DOHH2 (cell line): ENCODE data around the gene CD96.
A peak's percentile ranks its signal among the peaks of the same experiment; 100 is the strongest.

Experiments
- H3F3A ChIP-seq: fragments of 200-600 bp; sonication (generic), shearing (Covaris generic); 2 replicates; pipeline ENCODE4 v1.6.0; 2016; ENCODE audit warnings: antibody characterized with exemption, mild to moderate bottlenecking; ENCODE audit not compliant: control insufficient read depth, insufficient read depth
- H3K27ac ChIP-seq: fragments of 200-600 bp; sonication (generic); 2 replicates; pipeline ENCODE4 v1.5.1; 2014; ENCODE audit warnings: low read depth, mild to moderate bottlenecking, low read length, moderate library complexity
- H3K27me3 ChIP-seq: fragments of 200-600 bp; sonication (generic); 2 replicates; pipeline ENCODE4 v1.6.1; 2014; ENCODE audit warnings: mild to moderate bottlenecking, low read length, mixed read lengths; ENCODE audit not compliant: control insufficient read depth
- H3K36me3 ChIP-seq: fragments of 200-600 bp; sonication (generic); 2 replicates; pipeline ENCODE4 v1.6.1; 2014; ENCODE audit warnings: mild to moderate bottlenecking, low read length, moderate library complexity, mixed read lengths; ENCODE audit not compliant: control insufficient read depth
- H3K4me1 ChIP-seq: fragments of 200-600 bp; sonication (generic); 2 replicates; pipeline ENCODE4 v1.6.1; 2014; ENCODE audit warnings: mild to moderate bottlenecking, low read length, mixed read lengths; ENCODE audit not compliant: control insufficient read depth
- H3K4me2 ChIP-seq: fragments of 200-600 bp; sonication (generic); 2 replicates; pipeline ENCODE4 v1.6.0; 2014; ENCODE audit warnings: mild to moderate bottlenecking, low read length, moderate library complexity
- H3K4me3 ChIP-seq: fragments of 200-600 bp; sonication (generic); 2 replicates; pipeline ENCODE4 v1.5.1; 2014; ENCODE audit warnings: mild to moderate bottlenecking, low read length, mixed read lengths
- H3K79me2 ChIP-seq: fragments of 200-600 bp; sonication (generic); 2 replicates; pipeline ENCODE4 v1.6.1; 2014; ENCODE audit warnings: mild to moderate bottlenecking, low read length, mixed read lengths; ENCODE audit not compliant: control insufficient read depth
- H3K9me2 ChIP-seq: fragments of 200-600 bp; sonication (generic); replicated peaks from 2 replicates; pipeline ENCODE4 v1.6.1; 2014; ENCODE audit warnings: mild to moderate bottlenecking, low read length, mixed read lengths; ENCODE audit not compliant: control insufficient read depth
- H3K9me3 ChIP-seq: fragments of 200-600 bp; sonication (generic); 2 replicates; pipeline ENCODE4 v1.6.1; 2014; ENCODE audit warnings: antibody characterized with exemption, low read length, mixed read lengths; ENCODE audit not compliant: control insufficient read depth, insufficient read depth
- H4K20me1 ChIP-seq: fragments of 200-600 bp; sonication (generic); 2 replicates; pipeline ENCODE4 v1.6.0; 2014; ENCODE audit warnings: low read depth, mild to moderate bottlenecking, antibody characterized with exemption, low read length, moderate library complexity; ENCODE audit not compliant: control insufficient read depth, insufficient read depth
- EZH2phosphoT487 ChIP-seq: fragments of 200-600 bp; sonication (generic); IDR thresholded peaks from 2 replicates; pipeline ENCODE4 v1.6.1; 2017; ENCODE audit warnings: borderline replicate concordance, mild to moderate bottlenecking, antibody characterized with exemption, low read length, moderate library complexity, mixed read lengths
- TF ChIP-seq, protein P1 (sequence below): fragments of 200-600 bp; sonication (generic); IDR thresholded peaks from one replicate; pipeline ENCODE4 v1.5.1; 2014; ENCODE audit warnings: antibody characterized with exemption, mild to moderate bottlenecking, low read depth, low read length; ENCODE audit not compliant: poor library complexity, severe bottlenecking

CD96 gene

DNA sequence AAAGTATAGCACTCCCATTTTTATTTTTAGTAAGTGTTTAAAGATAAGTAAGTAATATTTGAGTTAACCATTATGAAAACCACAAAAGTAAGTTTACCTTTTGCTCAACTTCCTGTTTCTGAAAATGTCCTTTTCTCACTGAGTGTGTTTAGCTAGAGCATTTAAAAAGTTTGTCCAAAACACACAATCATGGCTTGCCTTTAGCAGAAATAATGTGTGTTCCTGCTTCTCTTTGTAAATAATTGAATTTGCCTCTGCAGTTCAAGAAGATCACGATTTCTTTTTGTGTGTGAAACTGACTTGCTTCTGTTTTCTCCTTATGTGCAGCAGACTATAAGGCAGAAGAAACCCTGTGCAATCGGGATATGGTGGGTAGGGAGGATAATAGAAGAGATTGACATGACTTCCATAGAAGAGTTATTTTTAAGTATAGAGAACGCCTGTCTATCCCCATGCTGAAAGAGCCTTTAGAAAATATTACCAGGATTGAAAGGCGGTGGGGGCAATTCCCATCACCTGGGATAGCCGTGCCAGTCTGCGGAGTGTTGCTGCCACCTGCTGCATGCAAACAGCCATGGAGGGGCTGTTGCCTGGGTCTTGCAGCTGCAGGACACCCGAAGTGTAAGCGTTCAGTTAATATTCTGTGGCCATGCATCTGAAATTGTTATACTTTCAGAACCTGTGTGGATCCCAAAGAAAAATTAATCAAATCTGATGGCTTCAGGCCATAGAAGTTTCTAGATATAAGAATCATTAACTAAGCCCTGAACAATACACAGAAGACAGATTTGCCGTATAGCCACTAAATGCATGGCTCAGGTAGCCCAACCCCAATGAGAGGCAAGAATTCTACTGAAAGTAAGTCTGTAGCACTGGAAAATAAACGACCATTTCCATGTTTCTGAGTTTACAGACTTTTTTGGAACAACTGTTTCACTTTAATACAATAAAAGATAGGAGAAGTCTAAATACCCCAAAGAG, 2.4 kb upstream of the CD96 start:
- no peaks in the 10 kb centered on the region for H3K79me2 ChIP-seq
- H3K4me1 ChIP-seq: peaks cover 10% of the 10 kb centered on the region
- H3K4me2 ChIP-seq: peak overlapping the region; percentile 6; the same call in 1 of the 2 replicates
- H3K9me3 ChIP-seq: no peaks in the 10 kb centered on the region
- no peaks in the 10 kb centered on the region for H3K9me2 ChIP-seq
- TF ChIP-seq, protein P1, sequence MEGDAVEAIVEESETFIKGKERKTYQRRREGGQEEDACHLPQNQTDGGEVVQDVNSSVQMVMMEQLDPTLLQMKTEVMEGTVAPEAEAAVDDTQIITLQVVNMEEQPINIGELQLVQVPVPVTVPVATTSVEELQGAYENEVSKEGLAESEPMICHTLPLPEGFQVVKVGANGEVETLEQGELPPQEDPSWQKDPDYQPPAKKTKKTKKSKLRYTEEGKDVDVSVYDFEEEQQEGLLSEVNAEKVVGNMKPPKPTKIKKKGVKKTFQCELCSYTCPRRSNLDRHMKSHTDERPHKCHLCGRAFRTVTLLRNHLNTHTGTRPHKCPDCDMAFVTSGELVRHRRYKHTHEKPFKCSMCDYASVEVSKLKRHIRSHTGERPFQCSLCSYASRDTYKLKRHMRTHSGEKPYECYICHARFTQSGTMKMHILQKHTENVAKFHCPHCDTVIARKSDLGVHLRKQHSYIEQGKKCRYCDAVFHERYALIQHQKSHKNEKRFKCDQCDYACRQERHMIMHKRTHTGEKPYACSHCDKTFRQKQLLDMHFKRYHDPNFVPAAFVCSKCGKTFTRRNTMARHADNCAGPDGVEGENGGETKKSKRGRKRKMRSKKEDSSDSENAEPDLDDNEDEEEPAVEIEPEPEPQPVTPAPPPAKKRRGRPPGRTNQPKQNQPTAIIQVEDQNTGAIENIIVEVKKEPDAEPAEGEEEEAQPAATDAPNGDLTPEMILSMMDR: peak; percentile 64
- no peak for TF ChIP-seq EZH2phosphoT487
- peaks cover 5% of the 10 kb centered on the region; the same call in 1 of the 2 replicates for H3K27me3 ChIP-seq
- H3K36me3 ChIP-seq: no peaks in the 10 kb centered on the region
- H3K27ac ChIP-seq: no peak overlapping the region
- no peaks in the 10 kb centered on the region for H4K20me1 ChIP-seq
- no peak overlapping the region for H3K4me3 ChIP-seq
- H3F3A ChIP-seq: no peaks in the 10 kb centered on the region

DNA sequence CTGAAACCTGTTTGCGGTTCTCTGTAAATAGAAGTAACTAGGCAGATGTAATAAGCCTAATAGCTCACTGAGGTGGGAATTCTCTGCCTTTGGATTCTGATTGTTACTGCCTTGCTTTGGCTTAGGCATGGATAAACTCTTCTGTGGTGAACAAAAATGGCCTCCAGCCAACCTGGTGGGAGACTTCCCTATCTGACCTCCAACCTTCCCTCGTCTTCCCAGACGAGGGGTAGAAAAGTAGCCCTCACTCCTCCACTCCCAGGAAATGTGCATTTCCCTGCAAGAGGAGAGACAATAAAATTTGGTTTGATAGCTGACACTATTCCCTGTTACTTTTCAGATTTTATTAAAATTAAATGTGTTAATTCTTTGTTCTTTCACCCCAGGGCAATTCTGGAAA, 606 bp upstream of the CD96 start:
- no peak for TF ChIP-seq EZH2phosphoT487
- TF ChIP-seq, protein P1: no peak
- H3K27me3 ChIP-seq: peaks cover 5% of the 10 kb centered on the region; the same call in 1 of the 2 replicates
- peaks cover 10% of the 10 kb centered on the region for H3K4me1 ChIP-seq
- no peaks in the 10 kb centered on the region for H4K20me1 ChIP-seq
- no peaks in the 10 kb centered on the region for H3K9me2 ChIP-seq
- H3K9me3 ChIP-seq: no peaks in the 10 kb centered on the region
- H3F3A ChIP-seq: no peaks in the 10 kb centered on the region
- H3K36me3 ChIP-seq: no peaks in the 10 kb centered on the region
- H3K4me3 ChIP-seq: no peak overlapping the region
- H3K79me2 ChIP-seq: no peaks in the 10 kb centered on the region
- H3K27ac ChIP-seq: no peak overlapping the region
- H3K4me2 ChIP-seq: no peak overlapping the region

DNA sequence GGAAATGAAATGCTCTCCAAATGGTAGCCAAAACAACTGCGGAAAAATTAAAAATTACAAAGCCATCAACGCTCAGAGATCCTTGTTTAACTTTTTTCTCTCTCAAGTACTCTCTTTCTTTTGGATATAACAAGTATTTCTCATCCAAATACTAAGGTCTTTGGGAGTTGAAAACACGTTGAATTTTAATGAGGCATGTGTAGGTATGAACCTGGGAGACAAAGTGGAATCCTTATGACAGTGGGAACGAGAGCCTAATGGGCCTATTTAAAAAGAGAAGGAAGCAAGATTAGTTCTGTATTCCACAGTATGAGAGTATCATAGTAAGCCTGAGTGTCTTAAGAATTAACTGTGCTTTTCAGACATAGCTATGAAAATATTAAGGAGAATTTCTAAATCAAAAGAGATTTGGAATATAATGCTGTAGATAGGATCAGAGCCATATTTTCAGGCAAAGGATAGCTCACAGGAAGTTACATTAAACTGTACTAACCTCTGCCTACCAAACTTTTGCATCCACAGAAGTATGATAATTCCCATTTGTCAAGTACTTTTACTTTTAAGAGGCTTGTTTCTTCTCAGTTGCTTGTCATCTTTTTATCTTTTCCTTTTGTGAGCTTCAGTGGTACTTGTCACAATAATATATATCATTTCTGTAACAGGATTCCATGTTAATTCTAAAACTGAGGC, 759 bp downstream of the CD96 start:
- H4K20me1 ChIP-seq: no peaks in the 10 kb centered on the region
- peaks cover 15% of the 10 kb centered on the region for H3K4me1 ChIP-seq
- H3K27me3 ChIP-seq: peaks cover 5% of the 10 kb centered on the region; the same call in 1 of the 2 replicates
- no peaks in the 10 kb centered on the region for H3K79me2 ChIP-seq
- H3K9me3 ChIP-seq: no peaks in the 10 kb centered on the region
- H3K36me3 ChIP-seq: no peaks in the 10 kb centered on the region
- H3K4me3 ChIP-seq: no peak overlapping the region
- H3K27ac ChIP-seq: no peak overlapping the region
- H3K4me2 ChIP-seq: no peak overlapping the region
- TF ChIP-seq, protein P1: no peak
- TF ChIP-seq EZH2phosphoT487: no peak
- H3F3A ChIP-seq: no peaks in the 10 kb centered on the region
- no peaks in the 10 kb centered on the region for H3K9me2 ChIP-seq
